NCI-H187 treated with DMSO at 0.1 percent for 48 hours (cell line): Measurements from ENCODE around the gene DDX39A.

Experiments
- DNase-seq: peaks from one replicate; lab custom pipeline; 2025; lab: John Stamatoyannopoulos, UW

DDX39A gene

GRCh38 chr19:14363183-14364097 is 55.7 kb downstream of the DDX39A start:
- DNase-seq = no peak

DNA sequence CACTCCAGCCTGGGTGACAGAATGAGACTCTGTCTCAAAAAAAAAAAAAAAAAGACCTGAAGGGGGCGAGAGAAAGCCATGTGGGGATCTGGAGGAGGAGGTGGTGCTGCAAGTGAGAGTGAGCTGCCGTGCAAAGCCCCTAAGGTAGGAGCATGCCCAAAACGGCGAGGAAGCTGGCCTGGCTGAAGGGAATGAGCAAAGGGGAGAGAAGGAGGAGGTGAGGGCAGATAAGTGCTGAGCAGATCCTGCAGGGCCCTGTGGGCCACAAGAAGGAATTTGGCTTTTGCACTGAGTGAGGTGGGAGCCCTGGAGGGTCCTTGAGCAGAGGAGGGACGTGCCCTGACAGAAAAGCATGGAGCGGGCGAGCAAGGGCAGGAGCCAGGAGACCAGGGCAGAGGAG is 57.3 kb downstream of the DDX39A start:
- DNase-seq = no peak
